ENCODE results near the gene CEP70. TPM values are rescaled to one million over a fixed set of nuclear protein-coding genes. Genes with fewer than 3 reads are reported as not detected.
"Not testable (repeated sequence)": the region's sequence is repeated elsewhere in the genome, so short reads cannot be mapped to it uniquely, and the experiment has no call there.

Gene CEP70
- total RNA-seq, 1 experiment from 2014 or later: 32.6 TPM

DNA sequence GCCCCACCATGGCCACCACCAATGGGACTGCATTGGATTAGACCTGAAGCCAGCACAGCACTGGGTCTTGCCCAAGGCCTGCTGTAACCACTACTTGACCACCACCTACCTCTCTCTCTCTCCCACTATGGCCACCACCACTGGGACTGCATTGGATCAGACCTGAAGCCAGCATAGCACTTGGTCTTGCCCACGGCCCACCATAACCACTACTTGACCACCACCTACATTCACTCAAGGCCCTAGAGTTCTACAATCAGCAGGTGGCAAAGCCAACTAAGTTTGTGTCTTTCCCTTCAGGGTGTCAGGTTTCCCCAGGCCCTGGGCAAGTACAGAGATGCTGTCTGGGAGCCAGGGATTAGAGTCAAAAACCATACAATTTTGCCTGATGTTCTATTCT lies 102.1 kb downstream of the CEP70 start:
- Histone ChIP-seq H2BK120ac (ENCODE audit: low read depth, low read length, poor library complexity, severe bottlenecking) (no peak overlapping the region), H3K9me3 (ENCODE audit: control insufficient read depth, low read depth, low read length) (no peaks in the 10 kb centered on the region), H2BK15ac (ENCODE audit: low read depth, low read length) (no peak overlapping the region), H3T11ph (ENCODE audit: low read length) (no peak overlapping the region), H3K23ac (ENCODE audit: insufficient read length, low read depth, low read length) (no peak overlapping the region), H2AFZ (ENCODE audit: low read length) (no peak overlapping the region), H4K20me1 (ENCODE audit: control insufficient read depth, insufficient read depth, insufficient read length) (no peaks in the 10 kb centered on the region), H3K56ac (ENCODE audit: insufficient read length, low read depth, low read length) (no peak overlapping the region), H3K27me3 (ENCODE audit: insufficient read depth, low read length) (no peaks in the 10 kb centered on the region), H2BK5ac (ENCODE audit: insufficient read length, low read length) (no peak overlapping the region), H3K4me1 (ENCODE audit: insufficient read depth, low read length) (peaks cover 6% of the 10 kb centered on the region; the same call in 1 of the 2 replicates), H3K23me2 (ENCODE audit: insufficient read length, low read depth, low read length, poor library complexity, severe bottlenecking) (no peaks in the 10 kb centered on the region), H3K79me2 (ENCODE audit: insufficient read depth, low read length) (no peaks in the 10 kb centered on the region), H4K91ac (ENCODE audit: insufficient read length, low read depth, low read length) (no peak overlapping the region), H2BK20ac (ENCODE audit: low read depth, low read length, poor library complexity, severe bottlenecking) (no peak overlapping the region), H3K4me2 (ENCODE audit: insufficient read depth, insufficient read length, low read length) (no peak overlapping the region), H3K79me1 (ENCODE audit: insufficient read depth, low read depth, low read length, poor library complexity, severe bottlenecking) (no peaks in the 10 kb centered on the region), H3K14ac (ENCODE audit: insufficient read depth, low read length) (no peak overlapping the region), H2AK5ac (ENCODE audit: insufficient read length, low read length) (no peak overlapping the region), H3K4ac (ENCODE audit: low read depth, low read length) (no peak overlapping the region; the same call in 1 of the 2 replicates), H4K5ac (ENCODE audit: insufficient read length, low read depth, low read length) (no peak overlapping the region), H3K27ac (ENCODE audit: insufficient read length, low read depth, low read length) (no peak overlapping the region), H3K18ac (ENCODE audit: insufficient read length, low read depth, low read length) (no peak overlapping the region), H2BK12ac (ENCODE audit: insufficient read length, low read depth, low read length) (no peak overlapping the region), H3K9ac (ENCODE audit: extremely low read depth, insufficient read length, low read length) (no peak overlapping the region), H4K8ac (replicated peaks; ENCODE audit: insufficient read length, low read depth, low read length) (no peak overlapping the region)
- no CpG with 5 or more reads among the region's 1 CpG for WGBS (ENCODE audit: extremely low coverage, insufficient read length, low lambda C conversion rate)
- Mint-ChIP-seq H3K4me1 (peaks cover 9 to 10% of the 10 kb centered on the region in 2 experiments), H3K36me3 (ENCODE audit: insufficient read depth in 1 of 3, low read depth in 3 of 3) (peaks cover 11 to 47% (median 35%) of the 10 kb centered on the region in 3 experiments), H3K27me3 (ENCODE audit: low read depth) (no peaks in the 10 kb centered on the region; the same call in none of the 2 replicates), H3K4me3 (no peak overlapping the region), H3K27ac (no peak overlapping the region), H3K9me3 (peaks cover 26 to 37% of the 10 kb centered on the region in 2 experiments)
- no peak for TF ChIP-seq CTCF (conservative IDR thresholded peaks at IDR 0.05)
- DNase-seq: no peak

GRCh38 chr3:138486580-138486979 lies 107.5 kb downstream of the CEP70 start:
- not testable (repeated sequence) for H4K20me1 ChIP-seq (ENCODE audit: control insufficient read depth, insufficient read depth, insufficient read length); H3K9me3 ChIP-seq (ENCODE audit: control insufficient read depth, low read depth, low read length); H3T11ph ChIP-seq (ENCODE audit: low read length); H3K27ac Mint-ChIP-seq; H3K18ac ChIP-seq (ENCODE audit: insufficient read length, low read depth, low read length); H2BK5ac ChIP-seq (ENCODE audit: insufficient read length, low read length); H3K27me3 ChIP-seq (ENCODE audit: insufficient read depth, low read length); H2BK15ac ChIP-seq (ENCODE audit: low read depth, low read length); H4K91ac ChIP-seq (ENCODE audit: insufficient read length, low read depth, low read length); H3K27ac ChIP-seq (ENCODE audit: insufficient read length, low read depth, low read length); H3K4me1 ChIP-seq (ENCODE audit: insufficient read depth, low read length); H3K79me2 ChIP-seq (ENCODE audit: insufficient read depth, low read length); H3K27me3 Mint-ChIP-seq (ENCODE audit: low read depth); H3K79me1 ChIP-seq (ENCODE audit: insufficient read depth, low read depth, low read length, poor library complexity, severe bottlenecking); H2BK120ac ChIP-seq (ENCODE audit: low read depth, low read length, poor library complexity, severe bottlenecking); H3K14ac ChIP-seq (ENCODE audit: insufficient read depth, low read length); H3K4me2 ChIP-seq (ENCODE audit: insufficient read depth, insufficient read length, low read length); H3K23ac ChIP-seq (ENCODE audit: insufficient read length, low read depth, low read length); H2BK20ac ChIP-seq (ENCODE audit: low read depth, low read length, poor library complexity, severe bottlenecking); H2AFZ ChIP-seq (ENCODE audit: low read length); H3K4me3 Mint-ChIP-seq; DNase-seq; H3K56ac ChIP-seq (ENCODE audit: insufficient read length, low read depth, low read length); H3K4ac ChIP-seq (ENCODE audit: low read depth, low read length); H2BK12ac ChIP-seq (ENCODE audit: insufficient read length, low read depth, low read length); H3K23me2 ChIP-seq (ENCODE audit: insufficient read length, low read depth, low read length, poor library complexity, severe bottlenecking); H4K8ac ChIP-seq (replicated peaks; ENCODE audit: insufficient read length, low read depth, low read length); H4K5ac ChIP-seq (ENCODE audit: insufficient read length, low read depth, low read length); H3K4me1 Mint-ChIP-seq; H3K9ac ChIP-seq (ENCODE audit: extremely low read depth, insufficient read length, low read length); H2AK5ac ChIP-seq (ENCODE audit: insufficient read length, low read length)
- peaks cover 51 to 59% of the 10 kb centered on the region in 2 experiments for H3K9me3 Mint-ChIP-seq
- H3K36me3 Mint-ChIP-seq (ENCODE audit: insufficient read depth in 1 of 3, low read depth in 3 of 3): peaks cover 27 to 59% (median 45%) of the 10 kb centered on the region in 3 experiments
- no CpG with 5 or more reads among the region's 6 CpGs for WGBS (ENCODE audit: extremely low coverage, insufficient read length, low lambda C conversion rate)

Data from H9 (cell line).